Neural cell (in vitro differentiated cells): Measurements from ENCODE around the gene PLA1A. TPM values are rescaled to one million over a fixed set of nuclear protein-coding genes. Genes with fewer than 3 reads are reported as not detected.

Source experiments
- H2AFZ ChIP-seq: fragments of 200-600, 300-800 bp; sonication (generic), shearing (Covaris generic); 2 replicates; pipeline ENCODE4 v1.6.0; 2014; ENCODE audit warnings: low read depth, mild to moderate bottlenecking, antibody characterized with exemption, low read length, moderate library complexity
- H3F3A ChIP-seq: fragments of 200-600 bp; shearing (Covaris generic); 2 replicates; pipeline ENCODE4 v1.6.1; 2016; ENCODE audit warnings: mild to moderate bottlenecking, moderate library complexity, mixed read lengths, antibody characterized with exemption, low read length; ENCODE audit not compliant: insufficient read depth, poor library complexity, severe bottlenecking
- H3K27ac ChIP-seq: fragments of 200-600, 300-800 bp; sonication (generic), shearing (Covaris generic); 2 replicates; pipeline ENCODE4 v1.5.1; 2014; ENCODE audit warnings: mild to moderate bottlenecking, low read length, moderate library complexity
- H3K27me3 ChIP-seq: fragments of 300-800, 200-600 bp; sonication (generic), shearing (Covaris generic); 2 replicates; pipeline ENCODE4 v1.6.0; 2014; ENCODE audit warnings: mild to moderate bottlenecking, low read depth, low read length, moderate library complexity; ENCODE audit not compliant: insufficient read depth
- H3K36me3 ChIP-seq: fragments of 300-800, 200-600 bp; sonication (generic), shearing (Covaris generic); 2 replicates; pipeline ENCODE4 v1.5.1; 2014; ENCODE audit warnings: mild to moderate bottlenecking, antibody characterized with exemption, low read length, moderate library complexity; ENCODE audit not compliant: insufficient read depth
- H3K4me2 ChIP-seq: fragments of 300-800, 200-600 bp; sonication (generic), shearing (Covaris generic); 2 replicates; pipeline ENCODE4 v1.6.0; 2014; ENCODE audit warnings: mild to moderate bottlenecking, low read length
- H3K4me3 ChIP-seq: fragments of 300-800, 200-600 bp; sonication (generic), shearing (Covaris generic); 2 replicates; pipeline ENCODE4 v1.5.1; 2014; ENCODE audit warnings: mild to moderate bottlenecking, low read length, moderate library complexity
- H3K79me2 ChIP-seq: fragments of 200-600 bp; shearing (Covaris generic); replicated peaks from 2 replicates; pipeline ENCODE4 v1.6.0; 2014; ENCODE audit warnings: mild to moderate bottlenecking, low read length, moderate library complexity; ENCODE audit not compliant: insufficient read depth
- H3K9ac ChIP-seq: fragments of 300-800, 200-600 bp; sonication (generic), shearing (Covaris generic); 2 replicates; pipeline ENCODE4 v1.6.1; 2016; ENCODE audit warnings: mild to moderate bottlenecking, low read length, mixed read lengths
- H3K9me2 ChIP-seq: fragments of 200-600 bp; shearing (Covaris generic); 2 replicates; pipeline ENCODE4 v1.6.1; 2016; ENCODE audit warnings: mild to moderate bottlenecking, low read length, mixed read lengths; ENCODE audit not compliant: insufficient read depth
- H3K9me3 ChIP-seq: fragments of 200-600, 300-800 bp; sonication (generic), shearing (Covaris generic); 2 replicates; pipeline ENCODE4 v1.6.1; 2016; ENCODE audit warnings: mild to moderate bottlenecking, mixed run types, low read length, moderate library complexity, mixed read lengths
- H4K20me1 ChIP-seq: fragments of 200-600 bp; shearing (Covaris generic); 2 replicates; pipeline ENCODE4 v1.6.1; 2016; ENCODE audit warnings: mild to moderate bottlenecking, mixed run types; ENCODE audit not compliant: insufficient read depth
- EP300 ChIP-seq: fragments of 450-650 bp; conservative IDR thresholded peaks from 2 replicates; pipeline ENCODE4 v1.6.1; 2014; ENCODE audit warnings: antibody characterized with exemption, mild to moderate bottlenecking, moderate library complexity; ENCODE audit not compliant: poor library complexity, severe bottlenecking
- EZH2 ChIP-seq: fragments of 200-600, 300-800 bp; shearing (Covaris generic), sonication (generic); IDR thresholded peaks from 2 replicates; pipeline ENCODE4 v1.6.1; 2014; ENCODE audit warnings: antibody characterized with exemption, low read length, borderline replicate concordance, mild to moderate bottlenecking; ENCODE audit not compliant: insufficient read depth, poor library complexity, severe bottlenecking
- MXI1 ChIP-seq: fragments of 450-650 bp; conservative IDR thresholded peaks from 2 replicates; pipeline ENCODE4 v1.6.1; 2014; ENCODE audit warnings: antibody characterized with exemption, mild to moderate bottlenecking; ENCODE audit not compliant: poor library complexity, severe bottlenecking
- POLR2AphosphoS5 ChIP-seq: IDR thresholded peaks from 2 replicates; pipeline ENCODE4 v1.6.1; 2012
- RAD21 ChIP-seq: fragments of 450-650 bp; conservative IDR thresholded peaks from 2 replicates; pipeline ENCODE4 v1.6.1; 2014; ENCODE audit warnings: antibody characterized with exemption, mild to moderate bottlenecking, moderate library complexity
- SMC3 ChIP-seq: fragments of 450-650 bp; conservative IDR thresholded peaks from 2 replicates; pipeline ENCODE4 v1.6.1; 2014; ENCODE audit warnings: antibody characterized with exemption, mild to moderate bottlenecking, moderate library complexity; ENCODE audit not compliant: poor library complexity
- TAF1 ChIP-seq: IDR thresholded peaks from 2 replicates; pipeline ENCODE4 v1.6.1; 2012; ENCODE audit warnings: low read depth
- polyA plus RNA-seq: library from polyadenylated mRNA; depleted of rRNA; stranded (reverse); fragments of >200 nt; gene quantifications from 2 replicates; pipeline ENCODE4 v1.2.3, GENCODE V29; 2014
- TF ChIP-seq, protein P1 (sequence below): IDR thresholded peaks from 2 replicates; pipeline ENCODE4 v1.6.1; 2012; ENCODE audit warnings: borderline replicate concordance
- TF ChIP-seq, protein P2 (sequence below): fragments of 450-650 bp; IDR thresholded peaks from 2 replicates; pipeline ENCODE4 v1.5.1; 2014; ENCODE audit warnings: antibody characterized with exemption, mild to moderate bottlenecking, moderate library complexity; ENCODE audit not compliant: poor library complexity, severe bottlenecking

PLA1A gene
- polyA plus RNA-seq, 1 donor from 2014 or later: not detected

DNA sequence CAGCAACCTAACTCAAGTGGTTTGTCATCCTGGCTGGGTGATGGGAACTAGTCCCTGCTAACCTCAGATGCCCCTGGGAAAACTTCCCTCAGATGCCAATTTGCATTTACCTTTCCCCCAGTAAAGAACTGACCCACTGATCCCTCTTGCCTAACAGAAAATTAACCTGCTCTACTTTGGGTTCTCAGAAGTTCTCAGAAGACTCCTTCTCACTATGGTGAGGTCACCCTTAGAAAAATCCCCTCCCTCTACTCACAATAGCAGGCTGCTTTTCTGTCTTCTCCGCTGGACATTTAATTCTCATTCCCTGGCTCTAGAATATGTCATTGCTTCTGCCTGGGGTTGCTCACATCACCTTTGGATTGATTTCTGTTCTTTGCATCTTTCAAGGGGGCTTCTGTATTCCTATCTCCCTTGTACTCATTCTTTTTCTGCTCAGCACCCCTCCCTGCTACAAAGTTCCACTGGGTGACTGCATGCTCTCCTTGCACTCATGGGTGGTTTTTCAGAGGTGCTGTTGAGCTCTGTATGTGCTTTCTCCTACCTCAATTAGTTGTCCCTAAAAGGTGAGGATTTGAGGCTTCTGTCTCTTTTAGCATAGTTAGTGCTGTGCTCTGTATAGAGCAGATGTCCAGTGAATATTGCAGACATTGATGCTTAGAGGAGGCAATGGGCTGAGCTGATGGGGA is 869 bp downstream of the PLA1A start:
- Histone ChIP-seq H3K9me3 (no peaks in the 10 kb centered on the region), H3K4me2 (no peak overlapping the region), H4K20me1 (no peaks in the 10 kb centered on the region), H3K9ac (no peak overlapping the region), H2AFZ (no peak overlapping the region), H3K9me2 (no peaks in the 10 kb centered on the region), H3K27ac (no peak overlapping the region), H3K4me3 (no peak overlapping the region), H3K27me3 (no peaks in the 10 kb centered on the region), H3K36me3 (no peaks in the 10 kb centered on the region), H3K79me2 (no peaks in the 10 kb centered on the region), H3F3A (no peaks in the 10 kb centered on the region)
- no peak for TF ChIP-seq SMC3
- no peak for TF ChIP-seq EP300
- TF ChIP-seq MXI1: no peak
- TF ChIP-seq, protein P1, sequence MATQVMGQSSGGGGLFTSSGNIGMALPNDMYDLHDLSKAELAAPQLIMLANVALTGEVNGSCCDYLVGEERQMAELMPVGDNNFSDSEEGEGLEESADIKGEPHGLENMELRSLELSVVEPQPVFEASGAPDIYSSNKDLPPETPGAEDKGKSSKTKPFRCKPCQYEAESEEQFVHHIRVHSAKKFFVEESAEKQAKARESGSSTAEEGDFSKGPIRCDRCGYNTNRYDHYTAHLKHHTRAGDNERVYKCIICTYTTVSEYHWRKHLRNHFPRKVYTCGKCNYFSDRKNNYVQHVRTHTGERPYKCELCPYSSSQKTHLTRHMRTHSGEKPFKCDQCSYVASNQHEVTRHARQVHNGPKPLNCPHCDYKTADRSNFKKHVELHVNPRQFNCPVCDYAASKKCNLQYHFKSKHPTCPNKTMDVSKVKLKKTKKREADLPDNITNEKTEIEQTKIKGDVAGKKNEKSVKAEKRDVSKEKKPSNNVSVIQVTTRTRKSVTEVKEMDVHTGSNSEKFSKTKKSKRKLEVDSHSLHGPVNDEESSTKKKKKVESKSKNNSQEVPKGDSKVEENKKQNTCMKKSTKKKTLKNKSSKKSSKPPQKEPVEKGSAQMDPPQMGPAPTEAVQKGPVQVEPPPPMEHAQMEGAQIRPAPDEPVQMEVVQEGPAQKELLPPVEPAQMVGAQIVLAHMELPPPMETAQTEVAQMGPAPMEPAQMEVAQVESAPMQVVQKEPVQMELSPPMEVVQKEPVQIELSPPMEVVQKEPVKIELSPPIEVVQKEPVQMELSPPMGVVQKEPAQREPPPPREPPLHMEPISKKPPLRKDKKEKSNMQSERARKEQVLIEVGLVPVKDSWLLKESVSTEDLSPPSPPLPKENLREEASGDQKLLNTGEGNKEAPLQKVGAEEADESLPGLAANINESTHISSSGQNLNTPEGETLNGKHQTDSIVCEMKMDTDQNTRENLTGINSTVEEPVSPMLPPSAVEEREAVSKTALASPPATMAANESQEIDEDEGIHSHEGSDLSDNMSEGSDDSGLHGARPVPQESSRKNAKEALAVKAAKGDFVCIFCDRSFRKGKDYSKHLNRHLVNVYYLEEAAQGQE: no peak
- TF ChIP-seq TAF1: no peak
- no peak for TF ChIP-seq RAD21

DNA sequence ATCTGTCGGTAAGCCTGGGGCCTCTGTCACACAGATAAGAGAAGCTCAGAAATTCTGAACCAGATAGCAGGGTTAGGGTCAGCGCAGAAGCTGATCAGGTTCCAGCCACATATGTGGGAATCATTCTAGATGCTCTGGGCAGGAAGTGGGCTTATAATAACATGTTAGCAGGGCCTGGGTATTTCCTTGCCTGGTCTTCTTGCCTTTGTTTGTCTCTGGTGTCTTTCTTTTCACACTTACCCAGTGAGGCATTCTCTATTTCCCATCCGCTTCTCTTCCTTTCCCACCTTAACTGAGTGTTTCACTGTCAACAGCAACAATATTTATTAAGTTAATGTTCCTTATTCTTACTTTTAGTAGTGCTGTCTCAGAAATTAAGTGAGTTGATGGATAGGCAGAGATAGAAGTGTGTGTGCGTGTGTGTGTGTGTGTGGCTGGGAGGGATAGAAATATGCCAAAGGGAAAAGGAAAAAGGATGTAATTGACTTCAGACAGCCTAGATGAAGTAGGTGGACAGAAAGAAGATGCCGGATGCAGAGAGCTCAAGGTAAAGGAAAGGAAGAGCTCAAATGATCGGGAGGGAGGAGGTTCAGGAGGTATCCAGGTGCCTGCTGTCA is 2.0 kb downstream of the PLA1A start:
- no peak overlapping the region for H3K9ac ChIP-seq
- TF ChIP-seq RAD21 (no peak), POLR2AphosphoS5 (no peak), SMC3 (no peak), TAF1 (no peak), EZH2 (no peak), EP300 (no peak), MXI1 (no peak)
- TF ChIP-seq, protein P1: no peak
- TF ChIP-seq, protein P2, sequence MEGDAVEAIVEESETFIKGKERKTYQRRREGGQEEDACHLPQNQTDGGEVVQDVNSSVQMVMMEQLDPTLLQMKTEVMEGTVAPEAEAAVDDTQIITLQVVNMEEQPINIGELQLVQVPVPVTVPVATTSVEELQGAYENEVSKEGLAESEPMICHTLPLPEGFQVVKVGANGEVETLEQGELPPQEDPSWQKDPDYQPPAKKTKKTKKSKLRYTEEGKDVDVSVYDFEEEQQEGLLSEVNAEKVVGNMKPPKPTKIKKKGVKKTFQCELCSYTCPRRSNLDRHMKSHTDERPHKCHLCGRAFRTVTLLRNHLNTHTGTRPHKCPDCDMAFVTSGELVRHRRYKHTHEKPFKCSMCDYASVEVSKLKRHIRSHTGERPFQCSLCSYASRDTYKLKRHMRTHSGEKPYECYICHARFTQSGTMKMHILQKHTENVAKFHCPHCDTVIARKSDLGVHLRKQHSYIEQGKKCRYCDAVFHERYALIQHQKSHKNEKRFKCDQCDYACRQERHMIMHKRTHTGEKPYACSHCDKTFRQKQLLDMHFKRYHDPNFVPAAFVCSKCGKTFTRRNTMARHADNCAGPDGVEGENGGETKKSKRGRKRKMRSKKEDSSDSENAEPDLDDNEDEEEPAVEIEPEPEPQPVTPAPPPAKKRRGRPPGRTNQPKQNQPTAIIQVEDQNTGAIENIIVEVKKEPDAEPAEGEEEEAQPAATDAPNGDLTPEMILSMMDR: no peak
- no peaks in the 10 kb centered on the region for H3K9me2 ChIP-seq
- H3F3A ChIP-seq: no peaks in the 10 kb centered on the region
- H3K36me3 ChIP-seq: no peaks in the 10 kb centered on the region
- H3K27ac ChIP-seq: no peak overlapping the region
- H3K79me2 ChIP-seq: no peaks in the 10 kb centered on the region
- no peaks in the 10 kb centered on the region for H4K20me1 ChIP-seq
- H3K4me2 ChIP-seq: no peak overlapping the region
- H3K4me3 ChIP-seq: no peak overlapping the region
- H3K27me3 ChIP-seq: no peaks in the 10 kb centered on the region
- H2AFZ ChIP-seq: no peak overlapping the region
- no peaks in the 10 kb centered on the region for H3K9me3 ChIP-seq
